Neural progenitor cell (in vitro differentiated cells): ENCODE measurements around the gene SV2B. TPM values are rescaled to one million over a fixed set of nuclear protein-coding genes. Genes with fewer than 3 reads are reported as not detected.

Experiments used
- DNase-seq: peaks from one replicate; pipeline ENCODE4 v3.0.0-alpha.2; 2016; ENCODE audit warnings: low spot score
- H2AFZ ChIP-seq: fragments of 200-600 bp; sonication (generic); replicated peaks from 2 replicates; pipeline ENCODE4 v1.6.1; 2016; ENCODE audit warnings: antibody characterized with exemption
- H3F3A ChIP-seq: fragments of 200-600 bp; sonication (generic); 2 replicates; pipeline ENCODE4 v1.6.1; 2016; ENCODE audit warnings: antibody characterized with exemption, low read depth
- H3K27ac ChIP-seq: fragments of 200-600 bp; sonication (generic); 2 replicates; pipeline ENCODE4 v1.5.1; 2016; ENCODE audit warnings: mild to moderate bottlenecking
- H3K27me3 ChIP-seq: fragments of 200-600 bp; sonication (generic); 2 replicates; pipeline ENCODE4 v1.6.1; 2016; ENCODE audit warnings: mild to moderate bottlenecking, moderate library complexity
- H3K36me3 ChIP-seq: fragments of 200-600 bp; sonication (generic); 2 replicates; pipeline ENCODE4 v1.5.1; 2016
- H3K4me1 ChIP-seq: fragments of 200-600 bp; sonication (generic); 2 replicates; pipeline ENCODE4 v1.6.1; 2016; ENCODE audit warnings: mixed run types
- H3K4me2 ChIP-seq: fragments of 200-600 bp; sonication (generic); 2 replicates; pipeline ENCODE4 v1.6.1; 2016
- H3K4me3 ChIP-seq: fragments of 200-600 bp; sonication (generic); 2 replicates; pipeline ENCODE4 v1.5.1; 2016
- H3K79me2 ChIP-seq: fragments of 200-600 bp; sonication (generic); 2 replicates; pipeline ENCODE4 v1.6.1; 2016; ENCODE audit warnings: low read depth
- H3K9ac ChIP-seq: fragments of 200-600 bp; sonication (generic); 2 replicates; pipeline ENCODE4 v1.6.1; 2016
- H3K9me3 ChIP-seq: fragments of 200-600 bp; sonication (generic); 2 replicates; pipeline ENCODE4 v1.5.1; 2016; ENCODE audit warnings: low read depth
- H4K20me1 ChIP-seq: fragments of 200-600 bp; sonication (generic); 2 replicates; pipeline ENCODE4 v1.6.1; 2016; ENCODE audit warnings: low read depth
- H3K27ac Mint-ChIP-seq: 3 replicates; pipeline ENCODE4 v1.8.0; 2021; ENCODE audit warnings: mixed read lengths
- H3K27me3 Mint-ChIP-seq: 2 replicates; pipeline ENCODE4 v1.8.0; 2022; ENCODE audit warnings: low read depth, mild to moderate bottlenecking, inconsistent platforms, moderate library complexity, mixed read lengths; ENCODE audit not compliant: insufficient read depth
- H3K36me3 Mint-ChIP-seq: 3 replicates; pipeline ENCODE4 v1.8.0; 2021; ENCODE audit warnings: mixed read lengths
- H3K4me1 Mint-ChIP-seq: 3 replicates; pipeline ENCODE4 v1.8.0; 2021; ENCODE audit warnings: mixed read lengths
- H3K4me3 Mint-ChIP-seq: 3 replicates; pipeline ENCODE4 v1.8.0; 2021; ENCODE audit warnings: mild to moderate bottlenecking, moderate library complexity, mixed read lengths
- H3K9me3 Mint-ChIP-seq: 3 replicates; pipeline ENCODE4 v1.8.0; 2020; ENCODE audit warnings: mixed read lengths
- EZH2 ChIP-seq: fragments of 200-600 bp; sonication (generic); IDR thresholded peaks from 2 replicates; pipeline ENCODE4 v1.6.1; 2017; ENCODE audit warnings: antibody characterized with exemption, mild to moderate bottlenecking, moderate library complexity
- EZH2phosphoT487 ChIP-seq: fragments of 200-600 bp; sonication (generic); IDR thresholded peaks from 2 replicates; pipeline ENCODE4 v1.6.1; 2017; ENCODE audit warnings: antibody characterized with exemption
- total RNA-seq: library from RNA; depleted of rRNA; stranded (reverse); fragments of >200 nt; gene quantifications from 2 replicates; pipeline ENCODE4 v1.2.3, GENCODE V29; 2015; ENCODE audit warnings: low replicate concordance
- TF ChIP-seq, protein P1 (sequence below): fragments of 200-600 bp; sonication (generic); IDR thresholded peaks from 2 replicates; pipeline ENCODE4 v1.5.1; 2017; ENCODE audit warnings: antibody characterized with exemption, mild to moderate bottlenecking

The SV2B gene
- total RNA-seq, 1 donor from 2014 or later = 0.02 TPM

DNA sequence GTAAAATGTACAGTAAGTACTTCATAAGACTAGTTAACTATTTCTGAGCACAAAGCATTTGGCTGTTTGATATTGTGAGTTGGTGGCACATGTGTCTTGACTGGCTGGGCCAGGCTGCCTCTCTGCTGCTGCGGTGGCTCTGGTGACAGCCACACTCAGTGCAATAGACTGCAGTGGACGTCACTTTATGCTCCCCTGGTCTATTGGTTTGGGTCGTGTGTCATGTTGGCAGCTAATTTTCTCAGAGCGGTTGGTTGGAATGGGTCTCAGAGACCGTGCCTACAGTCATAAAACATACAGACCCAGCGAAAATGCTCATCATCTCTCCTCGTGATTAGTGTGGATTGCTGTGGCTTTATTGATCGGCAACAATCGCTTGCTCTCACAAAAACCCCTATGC is 71.3 kb downstream of the SV2B start:
- Histone ChIP-seq H3K4me2 (no peak overlapping the region), H3F3A (no peaks in the 10 kb centered on the region), H2AFZ (peak overlapping the region; percentile 87), H3K36me3 (no peaks in the 10 kb centered on the region), H4K20me1 (no peaks in the 10 kb centered on the region), H3K4me3 (no peak overlapping the region), H3K27ac (no peak overlapping the region), H3K9me3 (no peaks in the 10 kb centered on the region), H3K9ac (no peak overlapping the region), H3K27me3 (no peaks in the 10 kb centered on the region), H3K79me2 (no peaks in the 10 kb centered on the region), H3K4me1 (no peaks in the 10 kb centered on the region)
- H3K4me3 Mint-ChIP-seq = no peak overlapping the region
- DNase-seq = no peak
- TF ChIP-seq EZH2phosphoT487 = no peak
- TF ChIP-seq, protein P1, sequence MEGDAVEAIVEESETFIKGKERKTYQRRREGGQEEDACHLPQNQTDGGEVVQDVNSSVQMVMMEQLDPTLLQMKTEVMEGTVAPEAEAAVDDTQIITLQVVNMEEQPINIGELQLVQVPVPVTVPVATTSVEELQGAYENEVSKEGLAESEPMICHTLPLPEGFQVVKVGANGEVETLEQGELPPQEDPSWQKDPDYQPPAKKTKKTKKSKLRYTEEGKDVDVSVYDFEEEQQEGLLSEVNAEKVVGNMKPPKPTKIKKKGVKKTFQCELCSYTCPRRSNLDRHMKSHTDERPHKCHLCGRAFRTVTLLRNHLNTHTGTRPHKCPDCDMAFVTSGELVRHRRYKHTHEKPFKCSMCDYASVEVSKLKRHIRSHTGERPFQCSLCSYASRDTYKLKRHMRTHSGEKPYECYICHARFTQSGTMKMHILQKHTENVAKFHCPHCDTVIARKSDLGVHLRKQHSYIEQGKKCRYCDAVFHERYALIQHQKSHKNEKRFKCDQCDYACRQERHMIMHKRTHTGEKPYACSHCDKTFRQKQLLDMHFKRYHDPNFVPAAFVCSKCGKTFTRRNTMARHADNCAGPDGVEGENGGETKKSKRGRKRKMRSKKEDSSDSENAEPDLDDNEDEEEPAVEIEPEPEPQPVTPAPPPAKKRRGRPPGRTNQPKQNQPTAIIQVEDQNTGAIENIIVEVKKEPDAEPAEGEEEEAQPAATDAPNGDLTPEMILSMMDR = no peak
- TF ChIP-seq EZH2 = no peak
- no peaks in the 10 kb centered on the region for H3K27me3 Mint-ChIP-seq
- peaks cover 10% of the 10 kb centered on the region for H3K9me3 Mint-ChIP-seq
- H3K27ac Mint-ChIP-seq = no peak overlapping the region
- no peaks in the 10 kb centered on the region for H3K36me3 Mint-ChIP-seq
- H3K4me1 Mint-ChIP-seq = no peaks in the 10 kb centered on the region

GRCh38 chr15:91182101-91182500 is 82.0 kb downstream of the SV2B start:
- peaks cover 4% of the 10 kb centered on the region for H3K27me3 Mint-ChIP-seq
- H3K4me2 ChIP-seq = no peak overlapping the region
- no peaks in the 10 kb centered on the region for H3K4me1 ChIP-seq
- no peaks in the 10 kb centered on the region for H3F3A ChIP-seq
- H3K27ac Mint-ChIP-seq = no peak overlapping the region
- no peaks in the 10 kb centered on the region for H4K20me1 ChIP-seq
- H3K36me3 Mint-ChIP-seq = no peaks in the 10 kb centered on the region
- no peak overlapping the region for H3K9ac ChIP-seq
- no peak for TF ChIP-seq EZH2
- TF ChIP-seq, protein P1 = no peak
- no peak for TF ChIP-seq EZH2phosphoT487
- no peaks in the 10 kb centered on the region for H3K27me3 ChIP-seq
- no peak overlapping the region for H3K4me3 ChIP-seq
- peaks cover 2% of the 10 kb centered on the region for H3K9me3 Mint-ChIP-seq
- H3K79me2 ChIP-seq = no peaks in the 10 kb centered on the region
- H3K4me3 Mint-ChIP-seq = no peak overlapping the region
- no peak overlapping the region for H3K27ac ChIP-seq
- no peak for DNase-seq
- no peaks in the 10 kb centered on the region for H3K36me3 ChIP-seq
- H2AFZ ChIP-seq = no peak overlapping the region
- H3K9me3 ChIP-seq = no peaks in the 10 kb centered on the region
- H3K4me1 Mint-ChIP-seq = peaks cover 6% of the 10 kb centered on the region

DNA sequence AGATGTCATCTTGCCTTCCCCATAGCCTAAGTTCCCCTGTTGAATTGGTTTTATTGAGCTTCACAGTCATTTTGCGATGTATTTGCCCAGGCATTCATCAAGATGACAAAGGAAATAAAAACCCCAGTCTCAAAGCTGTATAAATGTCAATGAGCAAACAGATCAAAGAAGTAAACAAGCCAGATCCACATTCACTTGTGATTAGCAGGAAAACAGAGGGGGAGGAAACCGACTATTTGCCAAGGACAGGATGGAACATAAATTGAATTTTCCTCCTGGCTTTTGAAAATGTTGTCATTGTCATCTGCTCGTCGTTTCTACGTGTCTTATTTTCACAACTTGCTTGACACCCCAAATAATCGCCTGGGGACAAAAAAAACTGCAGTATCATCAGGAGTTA is 83.5 kb downstream of the SV2B start:
- Histone ChIP-seq H3K9ac (no peak overlapping the region), H4K20me1 (no peaks in the 10 kb centered on the region), H3F3A (no peaks in the 10 kb centered on the region), H3K27me3 (no peaks in the 10 kb centered on the region), H3K4me1 (no peaks in the 10 kb centered on the region), H3K27ac (no peak overlapping the region), H3K79me2 (no peaks in the 10 kb centered on the region), H2AFZ (no peak overlapping the region), H3K9me3 (no peaks in the 10 kb centered on the region), H3K36me3 (no peaks in the 10 kb centered on the region), H3K4me3 (no peak overlapping the region), H3K4me2 (no peak overlapping the region)
- TF ChIP-seq EZH2 (no peak), EZH2phosphoT487 (no peak)
- TF ChIP-seq, protein P1 = no peak
- Mint-ChIP-seq H3K9me3 (no peaks in the 10 kb centered on the region), H3K4me1 (peaks cover 6% of the 10 kb centered on the region), H3K36me3 (no peaks in the 10 kb centered on the region), H3K27me3 (peaks cover 2% of the 10 kb centered on the region), H3K4me3 (no peak overlapping the region), H3K27ac (no peak overlapping the region)
- no peak for DNase-seq
